Endodermal cell (in vitro differentiated cells): Measurements from ENCODE around the gene ESRP2. TPM values are rescaled to one million over a fixed set of nuclear protein-coding genes. Genes with fewer than 3 reads are reported as not detected.

Source experiments
- DNase-seq: peaks from one replicate; pipeline ENCODE4 v3.0.0-alpha.2; 2017
- H3K27ac ChIP-seq: 2 replicates; pipeline ENCODE4 v1.5.1; 2013; ENCODE audit warnings: mild to moderate bottlenecking, low read depth, low read length, moderate library complexity
- H3K27me3 ChIP-seq: 2 replicates; pipeline ENCODE4 v1.6.1; 2013; ENCODE audit warnings: mild to moderate bottlenecking, low read length, moderate library complexity; ENCODE audit not compliant: insufficient read depth, control insufficient read depth, poor library complexity, severe bottlenecking
- H3K36me3 ChIP-seq: 2 replicates; pipeline ENCODE4 v1.7.0; 2013; ENCODE audit warnings: mild to moderate bottlenecking, low read length, moderate library complexity; ENCODE audit not compliant: control insufficient read depth, insufficient read depth
- H3K4me1 ChIP-seq: one replicate; pipeline ENCODE4 v1.7.0; 2013; ENCODE audit warnings: low read length; ENCODE audit not compliant: control insufficient read depth, insufficient read depth
- H3K4me3 ChIP-seq: 2 replicates; pipeline ENCODE4 v1.5.1; 2013; ENCODE audit warnings: mild to moderate bottlenecking, low read length, moderate library complexity
- H3K9ac ChIP-seq: 2 replicates; pipeline ENCODE4 v1.6.1; 2013; ENCODE audit warnings: mild to moderate bottlenecking, low read length, moderate library complexity; ENCODE audit not compliant: poor library complexity, severe bottlenecking; ENCODE audit errors: extremely low read depth
- H3K9me3 ChIP-seq: 2 replicates; pipeline ENCODE4 v1.6.1; 2013; ENCODE audit warnings: mild to moderate bottlenecking, low read length, moderate library complexity; ENCODE audit not compliant: control insufficient read depth
- H3K27ac Mint-ChIP-seq: 2 replicates; pipeline ENCODE4 v1.8.0; 2020; ENCODE audit warnings: mixed read lengths
- H3K27me3 Mint-ChIP-seq: 2 replicates; pipeline ENCODE4 v1.8.0; 2021; ENCODE audit warnings: mild to moderate bottlenecking, mixed read lengths; ENCODE audit not compliant: insufficient read depth
- H3K36me3 Mint-ChIP-seq: 2 replicates; pipeline ENCODE4 v1.8.0; 2020; ENCODE audit warnings: low read depth, mixed read lengths
- H3K4me1 Mint-ChIP-seq: 2 replicates; pipeline ENCODE4 v1.8.0; 2020; ENCODE audit warnings: mixed read lengths
- H3K4me3 Mint-ChIP-seq: 2 replicates; pipeline ENCODE4 v1.8.0; 2020; ENCODE audit warnings: mild to moderate bottlenecking, moderate library complexity, mixed read lengths
- H3K9me3 Mint-ChIP-seq: 2 replicates; pipeline ENCODE4 v1.8.0; 2020; ENCODE audit warnings: mild to moderate bottlenecking, mixed read lengths
- CTCF ChIP-seq: fragments of 200-600 bp; sonication (generic); conservative IDR thresholded peaks from 2 replicates; pipeline ENCODE4 v1.5.0; 2021; ENCODE audit warnings: antibody characterized with exemption, mild to moderate bottlenecking
- WGBS, 2 experiments: methylation state at CpG; one replicate each; pipeline versions ENCODE4 v1.1.5 to v1.1.7; 2013; ENCODE audit warnings: missing lambda C conversion rate in 2 of 2, mixed read lengths in 1 of 2; ENCODE audit not compliant: insufficient coverage in 1 of 2, insufficient read length in 1 of 2; 5-methylcytosine and 5-hydroxymethylcytosine counted together
- total RNA-seq, 2 donors: library from RNA; stranded (reverse); fragmentation: NEBNext Ultra II Directional in 1 of 2; extraction: Animal tissue kit (Norgen Biotek cat#: 25700) in 1 of 2; gene quantifications; 2 replicates in 1 of 2; 3 replicates in 1 of 2; pipeline ENCODE4 v1.2.1, GENCODE V29; 2021

Gene ESRP2
- total RNA-seq, 2 donors from 2014 or later, result 51.8 to 56.4 TPM

DNA sequence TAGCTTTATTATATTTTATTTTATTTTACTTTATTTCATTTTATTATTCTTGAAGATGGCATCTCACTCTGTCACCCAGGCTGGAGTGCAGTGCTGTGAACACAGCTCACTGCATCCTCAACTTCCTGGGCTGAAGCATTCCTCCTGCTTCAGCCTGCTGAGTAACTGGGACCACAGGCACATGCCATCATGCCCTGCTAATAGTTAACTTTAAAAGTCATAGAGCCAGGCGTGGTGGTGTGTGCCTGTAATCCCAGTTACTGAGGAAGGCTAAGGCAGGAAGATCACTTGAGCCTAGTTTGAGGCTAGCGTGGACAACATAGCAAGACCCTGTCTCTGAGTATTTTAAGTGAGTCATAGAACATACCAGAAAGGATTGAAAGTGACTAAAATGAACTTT, 38.7 kb downstream of the ESRP2 start:
- no peaks in the 10 kb centered on the region for H3K27me3 ChIP-seq
- Mint-ChIP-seq H3K27ac (no peak overlapping the region), H3K4me3 (no peak overlapping the region), H3K4me1 (peaks cover 4% of the 10 kb centered on the region), H3K36me3 (peaks cover 17% of the 10 kb centered on the region), H3K27me3 (no peaks in the 10 kb centered on the region), H3K9me3 (no peaks in the 10 kb centered on the region)
- no peaks in the 10 kb centered on the region for H3K4me1 ChIP-seq
- no peak for TF ChIP-seq CTCF
- H3K9me3 ChIP-seq, result no peaks in the 10 kb centered on the region
- H3K9ac ChIP-seq, result no peak overlapping the region
- no peak overlapping the region for H3K27ac ChIP-seq
- peaks cover 12% of the 10 kb centered on the region for H3K36me3 ChIP-seq
- WGBS, 2 experiments, result 96 to 97% methylated on average over 2 of the region's 2 CpGs
- no peak overlapping the region for H3K4me3 ChIP-seq
- DNase-seq, result no peak

- H3K9ac ChIP-seq, result no peak overlapping the region
- no peaks in the 10 kb centered on the region for H3K9me3 Mint-ChIP-seq
- DNase-seq, result no peak
- no peaks in the 10 kb centered on the region for H3K27me3 Mint-ChIP-seq
- no peak overlapping the region for H3K4me3 Mint-ChIP-seq
- no peak overlapping the region for H3K27ac ChIP-seq
- no peaks in the 10 kb centered on the region for H3K9me3 ChIP-seq
- peaks cover 29% of the 10 kb centered on the region for H3K36me3 Mint-ChIP-seq
- 93 to 95% methylated on average over 3 of the region's 3 CpGs for WGBS, 2 experiments
- no peak for TF ChIP-seq CTCF
- no peaks in the 10 kb centered on the region for H3K4me1 Mint-ChIP-seq
- H3K4me1 ChIP-seq, result no peaks in the 10 kb centered on the region
- H3K27me3 ChIP-seq, result no peaks in the 10 kb centered on the region
- no peak overlapping the region for H3K27ac Mint-ChIP-seq
- H3K4me3 ChIP-seq, result no peak overlapping the region
- H3K36me3 ChIP-seq, result peaks cover 12% of the 10 kb centered on the region
Observed at GRCh38 chr16:68194251-68194650, 41.7 kb downstream of the ESRP2 start.

DNA sequence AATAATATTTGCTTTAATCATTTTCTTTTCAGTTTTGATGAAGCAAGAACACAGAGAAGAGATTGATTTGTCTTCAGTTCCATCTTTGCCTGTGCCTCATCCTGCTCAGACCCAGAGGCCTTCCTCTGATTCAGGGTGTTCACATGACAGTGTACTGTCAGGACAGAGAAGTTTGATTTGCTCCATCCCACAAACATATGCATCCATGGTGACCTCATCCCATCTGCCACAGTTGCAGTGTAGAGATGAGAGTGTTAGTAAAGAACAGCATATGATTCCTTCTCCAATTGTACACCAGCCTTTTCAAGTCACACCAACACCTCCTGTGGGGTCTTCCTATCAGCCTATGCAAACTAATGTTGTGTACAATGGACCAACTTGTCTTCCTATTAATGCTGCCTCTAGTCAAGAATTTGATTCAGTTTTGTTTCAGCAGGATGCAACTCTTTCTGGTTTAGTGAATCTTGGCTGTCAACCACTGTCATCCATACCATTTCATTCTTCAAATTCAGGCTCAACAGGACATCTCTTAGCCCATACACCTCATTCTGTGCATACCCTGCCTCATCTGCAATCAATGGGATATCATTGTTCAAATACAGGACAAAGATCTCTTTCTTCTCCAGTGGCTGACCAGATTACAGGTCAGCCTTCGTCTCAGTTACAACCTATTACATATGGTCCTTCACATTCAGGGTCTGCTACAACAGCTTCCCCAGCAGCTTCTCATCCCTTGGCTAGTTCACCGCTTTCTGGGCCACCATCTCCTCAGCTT, 45.0 kb downstream of the ESRP2 start:
- Histone ChIP-seq H3K4me3 (no peak overlapping the region), H3K36me3 (peaks cover 28% of the 10 kb centered on the region), H3K27me3 (no peaks in the 10 kb centered on the region), H3K9ac (no peak overlapping the region), H3K27ac (no peak overlapping the region), H3K4me1 (no peaks in the 10 kb centered on the region), H3K9me3 (peaks cover 10% of the 10 kb centered on the region)
- WGBS, 2 experiments, result 94 to 97% methylated on average over 2 of the region's 2 CpGs
- TF ChIP-seq CTCF, result no peak
- no peak for DNase-seq
- Mint-ChIP-seq H3K36me3 (peaks cover 59% of the 10 kb centered on the region), H3K27me3 (no peaks in the 10 kb centered on the region), H3K4me3 (no peak overlapping the region), H3K9me3 (peaks cover 18% of the 10 kb centered on the region), H3K27ac (no peak overlapping the region), H3K4me1 (no peaks in the 10 kb centered on the region)
